Coronary artery (tissue), 2 donors: ENCODE data around the gene TNFSF10.

Experiments
- DNase-seq: peaks from one replicate; pipeline ENCODE4 v3.0.0-alpha.2; 2017; ENCODE audit warnings: low spot score
- H3K27ac ChIP-seq, 2 donors: fragments of 200-600 bp; sonication (generic); one replicate each; pipeline ENCODE4 v1.5.1; 2016 to 2019
- H3K4me3 ChIP-seq: fragments of 200-600 bp; sonication (generic); 2 replicates; pipeline ENCODE4 v1.5.1; 2016; ENCODE audit warnings: mild to moderate bottlenecking, moderate library complexity
- TF ChIP-seq, protein P1 (sequence below): fragments of 200-600 bp; sonication (generic); IDR thresholded peaks from one replicate; pipeline ENCODE4 v1.5.1; 2019; ENCODE audit warnings: antibody characterized with exemption

TNFSF10 gene

DNA sequence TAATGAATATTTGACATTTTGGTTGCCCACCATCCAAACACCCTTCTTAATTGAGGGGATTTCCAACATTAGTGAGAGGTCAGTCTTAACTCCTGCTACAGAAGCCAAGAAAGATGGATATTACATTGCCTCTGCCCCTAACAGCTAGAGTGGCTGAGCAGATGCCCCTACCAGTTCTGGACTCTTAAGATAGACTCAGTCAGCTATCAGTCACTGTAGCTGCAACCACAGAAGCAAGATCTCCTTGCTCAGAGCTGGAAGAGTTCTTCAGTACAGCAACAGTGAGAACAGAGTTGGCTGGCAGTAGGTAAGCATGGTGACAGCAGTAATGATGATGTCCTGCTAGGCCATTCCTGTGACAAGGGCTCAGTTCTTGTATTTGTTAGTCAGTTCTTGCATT lies 29.4 kb upstream of the TNFSF10 start:
- TF ChIP-seq, protein P1, sequence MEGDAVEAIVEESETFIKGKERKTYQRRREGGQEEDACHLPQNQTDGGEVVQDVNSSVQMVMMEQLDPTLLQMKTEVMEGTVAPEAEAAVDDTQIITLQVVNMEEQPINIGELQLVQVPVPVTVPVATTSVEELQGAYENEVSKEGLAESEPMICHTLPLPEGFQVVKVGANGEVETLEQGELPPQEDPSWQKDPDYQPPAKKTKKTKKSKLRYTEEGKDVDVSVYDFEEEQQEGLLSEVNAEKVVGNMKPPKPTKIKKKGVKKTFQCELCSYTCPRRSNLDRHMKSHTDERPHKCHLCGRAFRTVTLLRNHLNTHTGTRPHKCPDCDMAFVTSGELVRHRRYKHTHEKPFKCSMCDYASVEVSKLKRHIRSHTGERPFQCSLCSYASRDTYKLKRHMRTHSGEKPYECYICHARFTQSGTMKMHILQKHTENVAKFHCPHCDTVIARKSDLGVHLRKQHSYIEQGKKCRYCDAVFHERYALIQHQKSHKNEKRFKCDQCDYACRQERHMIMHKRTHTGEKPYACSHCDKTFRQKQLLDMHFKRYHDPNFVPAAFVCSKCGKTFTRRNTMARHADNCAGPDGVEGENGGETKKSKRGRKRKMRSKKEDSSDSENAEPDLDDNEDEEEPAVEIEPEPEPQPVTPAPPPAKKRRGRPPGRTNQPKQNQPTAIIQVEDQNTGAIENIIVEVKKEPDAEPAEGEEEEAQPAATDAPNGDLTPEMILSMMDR = no peak
- Histone ChIP-seq H3K27ac (no peak overlapping the region), H3K4me3 (no peak overlapping the region)
- DNase-seq = no peak

DNA sequence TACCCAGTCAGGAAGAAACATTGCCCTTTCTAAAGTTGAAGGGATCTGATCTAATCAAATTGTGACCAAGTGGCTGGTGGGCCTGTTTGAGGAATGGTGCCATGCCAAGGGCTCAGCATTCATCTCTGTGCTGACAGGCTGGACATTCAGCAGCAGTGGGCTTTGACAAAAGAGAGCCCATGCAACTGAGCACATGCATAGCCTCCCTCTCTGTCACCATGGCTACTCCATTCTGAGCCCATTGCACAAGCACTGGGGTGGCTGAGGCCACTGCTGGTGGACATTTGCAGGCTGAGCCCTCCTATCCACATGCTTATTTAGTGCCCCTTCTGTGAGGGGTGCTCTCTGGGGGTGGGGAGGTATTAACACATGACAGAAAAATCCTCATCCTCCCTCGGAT lies 28.6 kb upstream of the TNFSF10 start:
- no peak for DNase-seq
- no peak overlapping the region for H3K4me3 ChIP-seq
- TF ChIP-seq, protein P1 = no peak
- no peak overlapping the region for H3K27ac ChIP-seq

DNA sequence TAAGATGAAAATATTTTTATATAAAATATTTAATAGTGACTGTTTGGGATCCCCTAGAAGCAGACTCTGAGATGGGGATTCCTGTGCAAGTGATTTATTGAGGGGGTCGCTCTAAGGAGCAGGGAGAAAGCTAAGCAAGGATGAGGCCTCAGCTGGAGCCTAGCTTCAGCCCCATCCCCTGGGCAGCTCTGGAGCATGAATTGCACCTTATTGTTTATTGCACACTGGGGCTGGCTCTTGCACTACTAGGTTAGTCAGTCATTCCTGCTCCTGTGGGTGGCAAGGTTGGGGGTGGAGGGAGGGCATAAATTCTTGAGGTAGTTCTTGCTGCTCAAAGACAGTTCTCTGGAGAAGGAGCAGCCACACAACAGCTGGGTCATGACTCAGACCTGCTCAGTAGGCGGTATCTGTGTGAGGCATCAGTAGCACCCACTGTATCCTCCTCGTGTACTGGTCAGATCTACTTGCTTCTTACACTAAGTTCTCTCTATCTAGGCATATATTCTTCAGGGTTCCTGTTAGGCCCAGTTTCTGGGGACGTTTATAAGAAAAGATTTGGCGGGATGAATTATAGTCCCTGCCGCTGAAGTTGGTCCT lies 27.2 kb upstream of the TNFSF10 start:
- Histone ChIP-seq H3K27ac (no peak overlapping the region), H3K4me3 (no peak overlapping the region)
- TF ChIP-seq, protein P1 = no peak
- DNase-seq = no peak

DNA sequence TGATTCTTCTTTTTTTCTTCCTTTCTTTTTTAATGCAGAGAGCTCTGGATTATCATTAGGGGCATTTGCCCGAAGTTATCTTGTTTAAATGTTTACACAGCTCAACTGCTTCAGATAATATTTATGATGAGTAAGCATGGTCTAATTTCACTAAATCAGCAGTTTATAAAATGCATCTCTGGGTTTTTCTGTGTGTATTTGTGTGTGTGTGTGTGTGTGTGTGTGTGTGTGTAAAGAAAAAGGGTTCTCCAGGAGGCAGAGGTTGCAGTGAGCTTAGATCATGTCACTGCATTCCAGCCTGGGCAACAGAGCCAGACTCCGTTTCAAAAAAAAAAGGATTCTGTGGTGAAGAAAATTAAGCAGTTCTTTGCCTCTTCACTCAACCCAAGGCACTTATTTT lies 25.9 kb upstream of the TNFSF10 start:
- DNase-seq = no peak
- H3K27ac ChIP-seq = no peak overlapping the region
- H3K4me3 ChIP-seq = no peak overlapping the region
- TF ChIP-seq, protein P1 = no peak

DNA sequence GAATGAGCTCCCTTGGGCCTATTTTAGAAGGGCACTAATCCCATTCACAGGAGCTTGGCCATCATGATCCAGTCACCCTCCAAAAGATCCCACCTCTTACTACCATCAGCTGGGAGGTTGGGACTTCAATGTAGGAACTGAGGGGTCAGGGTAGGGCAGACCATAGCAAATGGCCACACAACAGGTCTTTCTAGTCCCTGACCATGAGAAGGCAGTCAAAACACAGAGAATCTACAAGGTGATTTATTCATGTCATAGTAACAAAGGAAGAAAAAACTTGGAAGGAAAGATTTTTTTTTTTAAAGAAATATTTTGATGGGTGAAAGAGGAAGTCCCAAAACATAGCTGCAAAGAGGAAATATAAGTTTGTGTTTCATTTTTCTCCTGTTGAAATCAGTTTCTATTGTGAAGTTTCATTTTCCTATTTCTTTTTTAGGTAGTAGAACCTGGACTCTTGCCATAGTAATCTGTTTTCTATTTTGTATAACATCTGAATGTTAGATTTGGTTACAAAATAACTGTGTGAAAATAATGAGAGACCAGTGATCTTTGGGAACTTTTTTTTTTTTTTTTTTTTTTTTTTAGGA lies 23.5 kb upstream of the TNFSF10 start:
- DNase-seq = no peak
- H3K4me3 ChIP-seq = no peak overlapping the region
- TF ChIP-seq, protein P1 = no peak
- no peak overlapping the region for H3K27ac ChIP-seq

DNA sequence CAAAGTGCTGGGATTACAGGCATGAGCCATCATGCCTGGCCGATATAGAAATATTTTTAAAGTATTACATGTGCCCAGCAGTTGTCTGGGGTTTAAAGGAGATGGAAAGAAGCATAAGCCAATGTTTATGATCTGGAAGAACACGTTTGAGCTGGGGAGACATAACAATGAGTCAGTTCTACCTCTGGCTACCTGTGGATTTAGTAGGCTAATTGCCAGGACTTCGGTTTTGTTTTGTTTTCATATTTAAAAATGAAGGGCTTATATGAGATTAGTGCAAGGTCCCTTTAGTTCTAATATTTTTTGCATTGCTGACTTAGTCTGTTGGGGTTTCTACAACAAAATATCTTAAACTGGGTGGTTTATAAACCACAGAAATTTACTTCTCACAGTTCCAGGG lies 22.9 kb upstream of the TNFSF10 start:
- no peak overlapping the region for H3K4me3 ChIP-seq
- no peak overlapping the region for H3K27ac ChIP-seq
- no peak for DNase-seq
- TF ChIP-seq, protein P1 = no peak

DNA sequence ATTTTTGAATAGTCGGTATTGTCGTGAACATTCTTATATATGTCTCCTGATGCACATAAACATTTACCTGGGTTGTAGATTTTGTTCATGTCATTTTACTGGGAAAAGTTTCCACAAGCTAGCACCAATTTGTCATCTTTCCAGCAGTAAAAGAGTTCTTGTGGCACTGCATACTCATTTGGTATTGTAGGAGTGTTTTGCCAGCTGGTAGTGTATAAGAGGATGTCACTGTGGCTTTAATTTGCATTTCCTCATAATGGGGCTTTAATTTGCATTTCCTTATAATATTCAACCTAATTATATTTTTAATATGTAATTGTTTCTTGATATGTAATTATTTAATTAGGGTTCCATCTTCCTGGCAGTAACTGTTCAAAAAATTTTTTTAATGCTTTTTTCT lies 21.2 kb upstream of the TNFSF10 start:
- DNase-seq = no peak
- Histone ChIP-seq H3K27ac (no peak overlapping the region), H3K4me3 (no peak overlapping the region)
- TF ChIP-seq, protein P1 = no peak
